NCI-H524 (cell line): ENCODE results near the gene DLD.
A peak's percentile ranks its signal among the peaks of the same experiment; 100 is the strongest.
"Not testable (repeated sequence)": the region's sequence is repeated elsewhere in the genome, so short reads cannot be mapped to it uniquely, and the experiment has no call there.

Experiments used
- DNase-seq, 2 experiments: peaks; one replicate each; lab custom pipeline; 2025; lab: John Stamatoyannopoulos, UW

DLD gene

GRCh38 chr7:107874605-107875446, 16.2 kb upstream of the DLD start:
- peak; percentile 68 to 77 for DNase-seq

- no peak for DNase-seq
Measured at GRCh38 chr7:107876916-107877315, 14.1 kb upstream of the DLD start.

DNA sequence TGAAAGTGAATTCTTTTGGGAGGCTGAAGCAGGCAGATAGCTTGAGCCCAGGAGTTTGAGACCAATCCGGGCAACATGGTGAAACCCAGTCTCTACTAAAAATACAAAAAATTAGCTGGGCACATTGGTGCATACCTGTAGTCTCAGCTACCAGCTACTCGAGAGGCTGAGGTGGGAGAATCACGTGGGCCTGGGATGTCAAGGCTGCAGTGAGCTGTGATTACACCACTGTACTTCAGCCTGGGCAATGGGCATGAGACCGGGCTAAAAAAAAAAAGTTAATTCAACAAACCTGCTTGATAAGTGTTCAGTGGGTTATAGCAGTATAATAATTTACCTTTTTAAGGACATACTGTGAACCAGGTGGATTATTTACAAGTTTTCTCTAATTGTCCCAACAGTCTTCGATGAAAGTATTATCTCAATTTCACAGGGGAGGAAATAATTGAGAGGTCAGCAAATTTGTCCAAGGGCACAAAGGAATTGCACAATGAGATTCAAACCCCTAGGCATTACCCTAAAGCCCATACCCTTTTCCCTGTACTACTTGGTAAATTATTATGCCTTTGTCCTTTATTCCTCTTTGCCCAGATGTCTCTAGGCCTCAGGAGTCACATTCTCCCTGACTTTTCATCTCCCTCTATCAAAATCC, 13.1 kb upstream of the DLD start:
- DNase-seq, result no peak

- no peak for DNase-seq
Measured at GRCh38 chr7:107878636-107879035, 12.3 kb upstream of the DLD start.

DNA sequence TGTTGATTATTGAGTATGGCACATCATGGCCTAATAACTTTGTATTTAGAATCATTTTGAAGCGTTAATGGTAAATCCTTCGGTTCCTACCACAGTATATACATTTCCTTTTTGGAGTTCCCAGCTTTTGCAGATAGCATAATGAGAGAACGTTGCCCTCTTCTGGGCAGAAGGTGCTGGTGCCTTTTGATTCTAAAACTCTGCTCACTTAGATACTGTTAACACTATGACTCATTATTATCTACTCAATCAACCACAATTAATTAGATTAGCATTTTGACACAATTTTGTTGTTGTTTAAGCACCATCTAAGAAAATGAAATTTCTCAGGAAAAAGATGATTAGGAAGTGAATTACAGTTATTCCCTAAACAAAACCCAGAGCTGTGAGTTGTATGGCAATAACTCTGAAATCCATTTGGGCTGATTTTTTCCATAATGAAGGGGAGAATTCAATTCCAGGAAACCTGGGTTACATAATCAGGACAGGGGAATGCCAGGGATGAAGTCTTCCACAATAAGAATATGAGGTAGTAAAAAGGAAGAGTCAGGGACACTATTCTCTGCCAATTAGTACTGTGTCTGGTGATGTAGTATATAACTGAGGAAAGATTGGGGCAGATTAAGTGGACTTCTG, 11.5 kb upstream of the DLD start:
- peak; percentile 8 to 53 for DNase-seq

DNA sequence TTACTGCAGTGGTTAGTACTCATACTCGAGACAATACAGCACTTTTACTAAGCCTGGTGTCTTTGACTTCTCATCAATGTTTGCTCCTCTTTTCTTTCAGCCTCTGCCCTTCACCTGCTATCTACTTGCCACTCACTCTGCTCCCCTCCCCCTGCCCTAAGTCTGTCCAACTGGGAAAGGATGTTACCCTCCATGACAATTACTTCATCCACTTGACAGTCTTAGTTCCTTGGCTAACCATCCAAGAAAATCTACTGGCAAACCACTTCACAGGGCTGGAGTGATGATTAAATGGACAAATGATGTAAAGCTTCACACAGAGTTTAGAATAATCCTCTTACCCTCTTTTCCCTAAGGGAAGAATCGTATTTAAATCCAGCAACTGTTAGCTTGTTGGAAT, 8.2 kb upstream of the DLD start:
- peak; percentile 89 to 94 for DNase-seq

- DNase-seq, result no peak
Measured at GRCh38 chr7:107884066-107884818, 6.7 kb upstream of the DLD start.

DNA sequence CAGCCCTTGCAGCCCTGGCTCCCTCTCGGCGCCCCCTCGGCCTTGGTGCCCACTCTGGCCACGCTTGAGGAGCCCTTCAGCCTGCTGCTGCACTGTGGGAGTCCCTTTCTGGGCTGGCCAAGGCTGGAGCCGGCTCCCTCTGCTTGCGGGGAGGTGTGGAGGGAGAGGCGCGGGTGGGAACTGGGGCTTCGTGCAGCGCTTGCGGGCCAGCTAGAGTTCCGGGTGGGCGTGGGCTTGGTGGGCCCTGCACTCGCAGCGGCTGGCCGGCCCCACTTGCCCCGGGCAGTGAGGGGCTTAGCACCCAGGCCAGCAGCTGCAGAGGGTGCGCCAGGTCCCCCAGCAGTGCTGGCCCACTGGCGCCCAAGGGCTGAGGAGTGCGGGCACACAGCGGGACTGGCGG, 3.2 kb upstream of the DLD start:
- not testable (repeated sequence) for DNase-seq

GRCh38 chr7:107889992-107890391, 991 bp upstream of the DLD start:
- no peak for DNase-seq

DNA sequence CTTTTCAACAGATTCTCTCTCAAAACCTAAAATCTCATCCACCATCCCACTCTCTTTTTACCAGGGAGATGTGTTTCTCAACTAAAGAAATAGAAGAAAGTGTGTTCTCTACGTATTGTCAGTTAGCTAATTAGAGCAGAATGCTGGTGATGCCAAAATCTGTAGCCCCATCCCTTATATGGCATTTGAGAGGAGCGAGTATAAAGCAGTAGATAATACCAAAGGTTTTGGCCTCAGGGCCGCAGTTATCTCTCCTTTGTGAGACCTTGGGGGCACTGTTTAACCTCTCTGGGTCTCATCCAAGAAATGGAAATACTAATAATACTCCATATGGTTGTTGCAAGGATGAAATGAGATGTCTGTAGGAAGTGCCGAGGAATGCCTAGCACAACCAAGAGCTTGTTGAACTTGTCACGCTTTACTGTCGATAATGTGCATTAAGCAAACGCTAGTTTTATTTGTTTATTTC, 456 bp upstream of the DLD start:
- DNase-seq, result peak in 1 of 2 experiments; percentile 64

GRCh38 chr7:107891636-107892366, 818 bp downstream of the DLD start:
- no peak for DNase-seq

DNA sequence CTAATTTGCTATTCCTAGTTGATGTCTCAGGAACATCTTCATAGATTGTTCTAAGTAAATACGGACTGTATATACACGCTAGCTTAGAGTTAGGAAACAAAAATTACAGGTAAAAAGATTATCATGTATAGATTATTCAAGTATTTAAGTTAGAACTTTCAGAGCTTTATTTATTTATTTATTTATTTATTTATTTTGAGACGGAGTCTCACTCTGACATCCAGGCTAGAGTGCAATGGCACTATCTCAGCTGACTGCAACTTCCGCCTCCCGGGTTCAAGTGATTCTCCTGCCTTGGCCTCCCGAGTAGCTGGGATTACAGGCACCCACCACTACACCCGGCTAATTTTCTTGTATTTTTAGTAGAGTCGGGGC, 1.4 kb downstream of the DLD start:
- not testable (repeated sequence) for DNase-seq

DNA sequence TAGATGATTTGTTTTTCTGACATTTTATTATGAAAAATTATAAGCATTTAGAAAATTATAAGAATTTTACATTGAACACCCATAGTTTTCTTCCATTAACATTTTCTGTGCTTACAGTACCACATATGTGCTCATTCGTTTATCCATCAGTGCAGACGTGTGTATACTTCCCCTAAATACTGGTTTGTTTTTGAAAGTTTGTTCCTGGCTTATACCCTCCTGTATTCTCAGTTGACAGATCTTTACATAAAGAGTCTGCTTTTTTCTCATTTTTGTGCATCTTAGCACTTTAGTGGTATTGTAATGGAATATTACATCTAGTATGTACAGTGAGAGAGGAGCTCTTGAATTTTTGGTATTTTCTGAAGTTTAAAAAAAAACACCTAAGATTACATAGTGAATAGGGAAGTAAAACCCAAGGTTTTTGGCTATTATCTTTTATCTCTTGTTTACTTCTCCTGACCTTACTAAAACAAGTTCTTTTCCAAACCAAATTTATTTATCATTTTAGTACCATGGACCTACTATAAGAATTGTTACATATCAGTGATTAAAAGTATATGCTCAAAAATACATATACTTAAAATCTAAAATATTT, 8.1 kb downstream of the DLD start:
- no peak for DNase-seq

GRCh38 chr7:107900496-107901015, 9.6 kb downstream of the DLD start:
- DNase-seq, result no peak

GRCh38 chr7:107902381-107902780, 11.4 kb downstream of the DLD start:
- no peak for DNase-seq

GRCh38 chr7:107907790-107908189, 16.8 kb downstream of the DLD start:
- no peak for DNase-seq

- DNase-seq, result no peak
Measured at GRCh38 chr7:107909445-107909844, 18.5 kb downstream of the DLD start.

GRCh38 chr7:107911981-107912380, 21.0 kb downstream of the DLD start:
- DNase-seq, result no peak

- DNase-seq, result no peak
Measured at GRCh38 chr7:107913851-107914250, 22.9 kb downstream of the DLD start.

GRCh38 chr7:107914831-107915230, 23.8 kb downstream of the DLD start:
- DNase-seq, result no peak

DNA sequence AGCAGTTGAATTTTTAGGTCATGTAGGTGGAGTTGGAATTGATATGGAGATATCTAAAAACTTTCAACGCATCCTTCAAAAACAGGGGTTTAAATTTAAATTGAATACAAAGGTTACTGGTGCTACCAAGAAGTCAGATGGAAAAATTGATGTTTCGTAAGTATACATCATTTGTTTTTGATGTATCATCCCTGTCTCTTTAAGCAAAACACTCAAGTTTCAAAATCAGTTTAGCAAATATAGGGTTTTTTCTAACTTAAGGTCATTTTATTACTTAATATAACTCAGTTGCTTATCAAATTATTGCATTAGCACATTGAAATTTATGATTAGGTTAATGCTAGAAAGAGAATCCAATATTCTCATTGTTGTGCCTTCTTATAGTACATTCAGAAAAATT, 24.6 kb downstream of the DLD start:
- DNase-seq, result no peak
